Activated CD4-positive, CD25-positive, alpha-beta regulatory T cell (primary cell): ENCODE data around the gene SNX12.
"Not testable (repeated sequence)": the region's sequence is repeated elsewhere in the genome, so short reads cannot be mapped to it uniquely, and the experiment has no call there.

ENCODE experiments used
- DNase-seq, 4 experiments: peaks; one replicate each; lab custom pipeline; 2025; lab: John Stamatoyannopoulos, UW

SNX12 gene

DNA sequence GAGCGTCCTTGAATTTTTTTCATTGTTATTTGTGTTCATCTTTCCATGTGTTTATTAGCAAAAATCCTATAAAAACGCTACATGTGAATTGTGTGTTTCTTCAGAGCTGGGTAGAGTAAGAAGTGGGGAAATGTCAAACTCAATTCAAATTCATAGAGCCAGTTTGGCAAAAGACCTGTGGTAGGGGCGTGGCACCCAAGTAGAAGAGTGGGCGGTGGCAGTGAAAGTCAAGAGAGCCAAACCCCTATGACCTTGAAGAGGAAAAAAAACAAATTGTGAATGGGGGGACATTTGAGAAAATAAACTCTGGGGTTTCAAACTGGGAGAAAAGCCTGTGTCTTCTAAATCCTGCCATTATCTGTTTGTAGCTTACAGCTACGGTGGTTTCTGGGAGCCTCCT, 23.1 kb upstream of the SNX12 start:
- no peak for DNase-seq

DNA sequence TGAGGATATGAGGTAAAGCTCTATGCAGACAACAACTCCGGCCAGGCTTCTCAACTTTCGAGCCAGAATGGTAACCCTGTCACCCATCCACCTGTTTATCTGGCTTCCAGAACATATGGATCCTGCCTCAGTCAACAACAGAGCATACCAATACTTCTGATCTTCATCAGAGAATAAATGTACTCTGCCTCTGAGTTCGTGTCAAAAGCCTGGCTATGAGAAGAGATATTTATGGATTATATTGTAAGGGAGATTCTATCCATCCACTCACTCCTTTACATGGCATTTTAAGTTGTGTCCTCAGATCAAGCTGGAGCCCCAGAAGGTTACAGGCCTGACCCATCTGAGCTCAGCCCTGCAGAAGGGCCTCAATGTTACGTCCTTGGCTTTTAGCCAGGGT, 17.8 kb upstream of the SNX12 start:
- DNase-seq, result no peak

DNA sequence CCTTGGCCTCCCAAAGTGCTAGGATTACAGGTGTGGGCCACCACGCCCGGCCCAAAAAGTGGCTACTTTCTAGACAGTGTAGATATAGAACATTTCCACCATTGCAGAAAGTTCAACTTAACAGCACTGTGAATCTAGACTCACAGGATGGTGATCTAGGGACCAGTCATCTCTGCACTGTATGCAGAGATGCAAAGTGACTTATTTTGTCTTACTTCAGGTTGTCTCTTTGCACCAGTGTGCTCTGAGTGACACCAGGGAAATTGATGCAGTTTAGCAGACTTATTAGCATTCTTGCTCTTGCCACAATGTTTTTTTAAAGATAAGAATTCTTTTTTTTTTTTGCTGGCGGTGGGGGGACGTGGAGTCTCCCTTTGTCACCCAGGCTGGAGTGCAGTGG, 14.7 kb upstream of the SNX12 start:
- no peak for DNase-seq

DNA sequence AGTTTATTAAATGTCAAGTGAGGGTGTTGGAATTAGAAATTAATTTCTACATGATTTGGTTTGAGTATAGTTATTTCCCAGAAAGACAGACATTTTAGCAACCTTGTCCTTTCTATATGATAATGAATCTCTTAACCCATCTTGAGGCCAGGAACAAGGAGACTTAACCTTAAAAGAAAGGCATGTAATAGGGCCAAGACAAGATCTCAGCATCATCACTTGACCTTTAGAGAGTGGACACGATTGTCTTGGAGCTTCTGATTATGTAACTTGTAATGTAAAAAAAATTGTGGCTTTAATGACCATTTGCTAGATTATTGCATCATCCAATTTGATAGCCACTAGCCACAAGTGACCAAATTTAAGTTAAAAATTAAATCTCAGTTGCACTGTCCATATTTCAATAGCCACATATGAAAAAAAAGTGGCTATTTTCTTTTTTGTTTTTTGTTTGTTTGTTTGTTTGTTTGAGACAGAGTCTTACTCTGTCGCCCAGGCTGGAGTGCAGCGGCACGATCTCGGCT, 14.1 kb upstream of the SNX12 start:
- no peak for DNase-seq

DNA sequence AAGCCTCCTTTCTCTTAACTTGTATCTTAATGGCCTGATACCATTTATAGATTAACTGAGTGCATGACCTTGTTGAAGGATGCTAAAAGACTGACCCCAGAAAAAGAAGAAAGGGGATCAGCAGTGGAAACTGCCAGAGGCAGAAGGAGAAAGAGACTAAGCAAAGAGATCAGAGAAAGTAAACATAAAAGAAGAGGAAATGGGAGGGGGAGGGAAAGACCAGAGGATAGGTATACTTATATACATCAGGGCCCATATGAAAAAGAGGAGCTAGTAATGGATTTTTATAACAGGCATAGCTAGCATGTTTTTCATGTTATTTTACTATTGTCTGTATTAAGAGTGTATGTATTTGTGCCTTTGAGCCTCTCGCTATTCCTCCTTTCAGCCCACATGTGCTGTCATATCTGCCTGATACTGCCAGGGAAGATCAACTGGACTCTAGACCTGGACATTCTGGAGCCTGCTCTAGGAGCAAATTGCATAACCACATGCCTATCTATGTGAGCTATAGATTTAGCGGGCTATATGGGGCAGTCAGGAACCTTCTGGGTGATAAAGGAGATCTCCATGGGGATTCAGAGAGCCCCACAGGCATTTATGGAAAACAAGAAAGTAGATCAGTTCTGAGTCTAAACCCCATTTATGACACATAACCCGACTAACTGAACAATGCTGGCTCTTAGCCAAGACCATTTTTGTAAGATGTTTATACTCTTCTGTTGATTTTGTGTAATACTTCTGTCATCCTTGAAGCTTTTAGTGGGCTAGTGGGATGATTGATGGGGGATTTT, 13.4 kb upstream of the SNX12 start:
- DNase-seq, result no peak

DNA sequence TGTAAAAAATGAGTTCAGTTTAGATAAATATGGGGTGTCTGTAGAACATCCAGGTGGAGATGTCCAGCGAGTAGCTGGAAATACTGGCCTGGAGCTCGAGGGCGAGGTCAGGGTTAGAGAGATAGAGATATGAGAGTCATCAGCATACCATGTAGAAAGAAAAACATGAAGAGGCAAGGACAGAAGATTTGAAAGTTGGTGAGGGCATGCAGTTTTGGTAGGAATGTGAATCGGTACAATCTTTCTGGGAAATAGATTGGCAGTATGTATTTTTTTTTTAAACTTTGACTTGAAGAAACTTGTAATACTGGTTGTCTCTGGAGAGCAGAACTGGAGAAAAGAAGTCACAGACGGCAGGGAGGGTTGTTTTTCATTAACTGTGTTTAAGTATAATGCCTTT, 2.4 kb upstream of the SNX12 start:
- DNase-seq, result no peak

DNA sequence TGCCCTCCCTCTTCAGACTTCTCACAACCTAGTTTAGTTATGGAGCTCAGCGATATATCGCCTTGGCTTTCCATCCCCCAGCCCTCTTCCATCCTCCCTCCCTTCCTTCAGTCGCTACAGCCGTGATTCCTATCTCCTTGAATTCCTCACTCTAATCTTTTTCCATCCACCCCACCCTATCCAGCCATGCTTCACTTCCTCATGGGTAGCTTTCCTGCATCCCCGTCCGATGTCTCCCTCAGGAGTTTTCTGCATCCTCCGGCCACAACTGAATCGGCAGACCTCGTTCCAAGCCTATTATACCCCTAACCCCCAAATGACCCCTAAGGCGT, 456 bp downstream of the SNX12 start:
- no peak for DNase-seq

DNA sequence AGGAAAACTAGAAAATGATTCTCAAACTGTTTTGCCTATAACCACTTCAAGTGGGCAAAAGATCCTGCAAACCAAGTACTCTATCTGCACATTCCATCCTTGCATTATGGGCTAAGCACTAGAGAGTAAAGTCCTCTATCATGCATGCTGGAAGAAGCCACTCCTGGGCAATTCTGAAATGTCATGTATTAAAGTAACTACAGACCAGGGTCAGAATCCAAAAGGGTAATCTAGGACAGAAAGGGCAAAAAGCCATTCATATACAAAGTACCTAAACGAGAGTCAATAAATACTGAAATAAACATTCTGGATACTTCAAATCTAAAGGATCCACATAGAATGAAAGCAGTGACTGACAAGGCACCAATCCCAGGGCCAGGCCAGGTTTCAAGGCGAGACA, 1.0 kb downstream of the SNX12 start:
- no peak for DNase-seq

DNA sequence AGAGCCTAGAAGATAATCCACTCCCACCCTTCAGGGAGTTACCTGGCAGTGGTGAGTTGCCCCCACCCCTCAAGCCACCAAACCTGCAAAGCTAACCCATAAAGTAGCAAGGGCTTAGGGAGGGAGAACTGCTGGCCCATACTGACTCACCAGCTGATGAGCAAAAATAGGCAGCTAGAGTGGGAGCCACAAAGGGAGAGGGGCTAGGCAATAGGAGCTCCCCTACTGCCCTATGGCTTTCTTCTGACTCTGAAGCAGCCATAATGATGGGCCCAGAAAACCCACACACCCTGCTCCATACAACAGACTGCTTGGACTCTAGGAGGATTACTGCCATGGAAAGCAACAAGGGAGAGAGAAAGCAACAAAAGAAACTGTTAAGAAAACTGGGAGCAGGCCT, 8.0 kb downstream of the SNX12 start:
- DNase-seq, result no peak

DNA sequence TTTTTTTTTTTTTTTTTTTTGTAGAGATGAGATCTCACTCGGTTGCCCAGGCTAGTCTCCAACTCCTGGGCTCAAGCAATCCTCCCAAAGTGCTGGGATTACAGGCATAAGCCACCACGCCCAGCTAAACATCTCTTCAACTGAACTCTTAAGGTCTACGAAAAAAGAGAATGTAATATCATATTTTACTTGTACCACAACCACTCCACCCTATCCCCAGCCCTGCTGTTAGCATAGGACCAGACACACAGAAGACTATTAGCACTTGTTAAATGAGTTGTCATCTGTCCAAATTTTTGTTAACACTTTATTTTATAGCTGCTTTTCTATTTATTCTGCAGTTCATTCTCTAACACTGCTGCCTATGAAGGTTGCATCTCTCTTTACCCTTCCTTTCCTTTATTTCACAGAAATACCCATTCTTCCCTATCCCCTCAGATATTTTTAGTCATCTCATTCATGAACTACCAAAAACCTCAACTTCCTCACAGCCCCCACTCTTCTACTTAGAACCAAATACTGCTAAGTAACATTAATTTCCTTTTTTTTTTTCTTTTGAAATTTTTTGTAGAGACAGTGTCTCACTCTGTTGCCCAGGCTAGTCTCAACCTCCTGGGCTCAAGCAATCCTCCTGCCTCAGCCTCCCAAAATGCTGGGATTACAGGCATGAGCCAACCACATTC, 10.1 kb downstream of the SNX12 start:
- no peak for DNase-seq

DNA sequence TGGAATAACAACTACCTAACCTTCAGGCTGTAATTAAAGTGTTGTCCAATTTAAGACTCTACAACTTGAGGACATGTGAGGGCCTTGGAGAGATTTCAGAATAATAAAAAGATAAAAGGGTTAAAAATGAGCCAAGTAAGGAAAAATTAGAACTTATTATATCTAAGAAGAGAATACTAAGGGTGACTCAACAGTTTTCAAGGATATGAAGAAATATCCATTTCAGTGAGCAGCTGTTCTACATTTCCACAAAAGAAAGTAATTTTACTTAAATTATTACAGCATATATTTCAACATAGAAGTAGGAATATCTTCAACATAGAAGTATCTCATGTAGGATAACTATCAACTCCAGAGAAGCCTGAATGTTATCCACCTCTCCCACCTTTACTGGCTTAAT, 11.3 kb downstream of the SNX12 start:
- no peak for DNase-seq

DNA sequence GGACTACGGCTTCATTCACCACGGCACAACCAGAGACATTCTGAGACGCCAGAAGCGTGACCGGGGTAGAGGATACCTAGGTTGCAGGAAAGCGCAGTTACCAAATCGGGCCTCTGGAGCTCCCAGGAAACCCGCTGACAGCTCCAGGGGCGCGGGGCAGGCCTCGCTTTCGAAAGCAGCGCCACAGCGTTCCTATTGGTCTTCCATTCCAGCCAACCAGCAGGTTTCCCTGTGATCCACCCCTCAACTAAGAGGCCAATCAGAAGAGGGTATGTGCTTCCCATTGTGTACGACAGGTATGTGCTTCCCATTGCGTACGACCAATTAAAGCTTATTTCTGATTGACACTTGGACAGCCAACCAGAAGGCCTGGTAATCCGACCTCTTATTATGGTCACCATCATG, 14.9 kb downstream of the SNX12 start:
- no peak for DNase-seq

DNA sequence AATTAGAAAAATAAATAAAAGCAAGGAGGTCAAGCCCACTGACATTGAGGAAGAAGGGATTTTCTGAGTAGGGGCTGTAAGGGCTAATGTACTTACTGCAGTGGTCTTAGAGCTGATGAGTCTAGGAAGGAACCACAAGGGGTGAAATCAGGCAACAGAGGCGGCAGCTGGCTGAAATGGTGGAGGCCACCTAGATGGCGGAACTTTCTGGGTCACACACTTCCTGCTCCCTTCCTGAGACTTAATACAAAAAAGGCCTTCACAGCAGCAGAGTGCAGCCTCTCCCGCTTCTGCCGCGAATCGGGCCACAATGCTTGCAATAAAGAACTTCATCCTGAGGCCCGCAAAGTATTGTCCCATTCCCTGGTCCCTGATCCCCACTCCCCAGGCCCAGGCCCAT, 15.4 kb downstream of the SNX12 start:
- no peak for DNase-seq

DNA sequence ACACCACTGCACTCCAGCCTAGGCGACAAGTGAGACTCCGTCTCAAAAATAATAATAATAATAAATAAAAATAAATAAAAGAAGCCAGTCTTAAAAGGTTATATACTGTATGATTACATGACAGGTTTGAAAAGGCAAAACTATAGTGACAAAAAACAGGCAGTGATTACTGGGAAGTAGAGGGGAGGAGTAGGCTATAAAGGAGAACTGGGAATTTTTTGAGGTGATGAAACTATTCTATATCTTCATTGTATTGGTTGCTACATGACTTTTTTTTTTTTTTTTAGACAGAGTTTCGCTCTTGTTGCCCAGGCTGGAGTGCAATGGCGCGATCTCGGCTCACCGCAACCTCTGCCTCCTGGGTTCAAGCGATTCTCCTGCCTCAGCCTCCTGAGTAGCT, 20.2 kb downstream of the SNX12 start:
- DNase-seq, result not testable (repeated sequence)

DNA sequence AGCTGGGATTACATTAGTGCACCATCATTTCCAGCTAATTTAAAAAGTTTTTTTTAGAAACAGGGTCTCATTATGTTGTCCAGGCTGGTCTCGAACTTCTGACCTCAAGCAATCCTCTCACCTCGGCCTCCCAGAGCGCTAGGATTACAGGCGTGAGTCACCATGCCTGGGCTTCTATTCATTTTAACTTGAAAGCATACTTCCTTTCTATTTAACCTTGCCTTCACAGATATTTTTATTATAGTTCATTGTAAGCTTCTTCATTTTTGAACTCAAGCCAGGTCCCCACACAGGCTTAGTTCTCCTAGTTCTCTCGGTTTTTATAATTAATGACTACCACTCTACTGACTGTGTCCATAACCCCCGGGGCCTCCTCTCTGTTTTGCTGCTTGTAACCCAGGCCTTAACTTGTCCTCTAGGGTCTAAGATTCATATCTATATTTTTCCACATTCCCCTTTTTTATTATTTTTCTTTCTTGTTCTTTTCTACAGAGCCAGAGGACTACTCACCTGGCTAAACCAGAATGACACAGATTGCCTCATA, 50.7 kb downstream of the SNX12 start:
- no peak for DNase-seq
